Stimulated activated naive B cell treated with anti-CD40 and anti-IgM and Interleukin-4, amounts not matched to agents 10 μg/mL and 1 μg/mL and 100 μg/mL, for 72 hours (primary cell): ENCODE results near the gene MED12L.
A peak's percentile ranks its signal among the peaks of the same experiment; 100 is the strongest.
"Not testable (repeated sequence)": the region's sequence is repeated elsewhere in the genome, so short reads cannot be mapped to it uniquely, and the experiment has no call there.

Source experiments
- ATAC-seq, 2 donors: fragments of 150-1000 bp; cut with Tn5 transposase; replicated peaks; 2 replicates each; pipeline ENCODE4 v1.10.0; 2021; ENCODE audit warnings: moderate library complexity in 1 of 2
- DNase-seq: peaks from one replicate; pipeline ENCODE4 v3.0.0; 2021
- H3K27ac Mint-ChIP-seq: one replicate; pipeline ENCODE4 v1.8.0; 2022; ENCODE audit warnings: mild to moderate bottlenecking, mixed read lengths
- H3K27me3 Mint-ChIP-seq, 2 donors: one replicate each; pipeline ENCODE4 v1.8.0; 2022; ENCODE audit warnings: mixed read lengths in 2 of 2
- H3K36me3 Mint-ChIP-seq, 2 donors: one replicate each; pipeline ENCODE4 v1.8.0; 2022; ENCODE audit warnings: mixed read lengths in 2 of 2, mild to moderate bottlenecking in 1 of 2
- H3K4me1 Mint-ChIP-seq, 2 donors: one replicate each; pipeline ENCODE4 v1.8.0; 2022; ENCODE audit warnings: mixed read lengths in 2 of 2, mild to moderate bottlenecking in 1 of 2
- H3K4me3 Mint-ChIP-seq, 2 donors: one replicate each; pipeline ENCODE4 v1.8.0; 2022; ENCODE audit warnings: mild to moderate bottlenecking in 2 of 2, mixed read lengths in 2 of 2, moderate library complexity in 1 of 2
- H3K9me3 Mint-ChIP-seq, 2 donors: one replicate each; pipeline ENCODE4 v1.8.0; 2022; ENCODE audit warnings: mixed read lengths in 2 of 2, mild to moderate bottlenecking in 1 of 2

Gene MED12L

DNA sequence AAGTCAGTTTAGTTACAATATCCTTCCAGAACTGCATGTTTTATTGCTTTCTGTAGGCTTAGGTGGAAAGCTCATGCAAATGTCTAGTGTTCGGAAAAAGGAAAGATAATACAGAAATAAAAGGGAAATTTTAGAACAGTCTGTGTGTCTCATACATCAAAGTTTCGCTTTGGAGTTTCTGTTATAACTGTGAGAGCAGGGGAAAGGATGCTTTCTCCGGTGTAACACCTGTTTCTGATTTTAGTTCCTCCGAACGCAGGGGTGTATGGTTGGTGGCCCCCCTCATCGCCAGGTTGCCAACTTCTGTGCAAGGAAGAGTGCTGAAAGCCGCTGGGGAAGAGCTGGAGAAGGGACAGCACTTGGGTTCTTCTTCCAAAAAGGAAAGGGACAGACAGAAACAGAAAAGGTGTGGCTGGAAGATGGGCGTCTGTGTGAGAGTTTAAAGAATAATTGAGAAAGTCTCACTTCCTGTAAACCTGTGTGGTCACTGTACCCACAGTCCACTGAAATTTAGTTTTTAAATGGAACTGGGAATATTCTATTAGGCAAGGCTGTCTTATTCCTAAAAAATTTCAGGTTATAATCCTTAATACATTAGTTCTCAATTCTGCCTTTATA lies 292.4 kb downstream of the MED12L start:
- Mint-ChIP-seq H3K27me3 (no peaks in the 10 kb centered on the region), H3K4me3 (peak overlapping the region in 1 of 2 donors; percentile 72), H3K9me3 (no peaks in the 10 kb centered on the region), H3K27ac (peak overlapping the region; percentile 14), H3K36me3 (peaks cover 8% of the 10 kb centered on the region in 2 donors), H3K4me1 (peaks cover 16 to 29% of the 10 kb centered on the region in 2 donors)
- DNase-seq, result no peak
- ATAC-seq, result peak in 1 of 2 donors; percentile 7

DNA sequence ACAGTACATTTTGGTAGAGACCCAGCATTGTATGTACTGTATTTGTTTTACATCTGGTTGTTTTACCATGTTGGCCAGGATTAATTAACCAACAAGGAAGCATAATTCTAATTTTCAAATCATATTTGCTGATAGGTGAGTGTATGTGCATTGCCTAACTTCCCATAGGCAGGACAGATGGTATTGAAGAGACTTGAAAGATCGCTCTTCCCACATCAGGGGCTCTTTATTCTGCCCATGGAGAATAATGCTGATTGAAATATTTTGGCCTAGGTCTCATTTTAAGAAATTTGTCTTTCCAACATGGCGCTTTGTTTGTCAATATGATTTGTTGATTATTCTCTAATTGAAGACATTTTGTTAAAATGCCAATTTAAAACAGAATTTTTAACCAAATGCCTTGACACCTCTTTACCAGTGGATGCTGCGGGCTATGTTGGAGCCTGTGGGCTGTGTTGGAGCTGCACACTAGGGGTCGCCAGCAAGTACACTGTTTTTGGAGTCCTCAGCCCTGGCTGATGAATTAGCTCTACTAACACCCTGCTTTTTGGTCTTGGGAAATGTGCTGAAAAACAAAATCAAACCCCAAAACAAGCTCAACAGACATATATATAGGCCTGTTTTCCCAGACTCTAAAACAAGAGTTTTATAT lies 293.7 kb downstream of the MED12L start:
- Mint-ChIP-seq H3K36me3 (peaks cover 8% of the 10 kb centered on the region in 2 donors), H3K27me3 (no peaks in the 10 kb centered on the region), H3K27ac (no peak overlapping the region), H3K4me1 (peaks cover 21 to 33% of the 10 kb centered on the region in 2 donors), H3K9me3 (no peaks in the 10 kb centered on the region), H3K4me3 (no peak overlapping the region)
- no peak for DNase-seq
- peak; percentile 58 to 61 for ATAC-seq

DNA sequence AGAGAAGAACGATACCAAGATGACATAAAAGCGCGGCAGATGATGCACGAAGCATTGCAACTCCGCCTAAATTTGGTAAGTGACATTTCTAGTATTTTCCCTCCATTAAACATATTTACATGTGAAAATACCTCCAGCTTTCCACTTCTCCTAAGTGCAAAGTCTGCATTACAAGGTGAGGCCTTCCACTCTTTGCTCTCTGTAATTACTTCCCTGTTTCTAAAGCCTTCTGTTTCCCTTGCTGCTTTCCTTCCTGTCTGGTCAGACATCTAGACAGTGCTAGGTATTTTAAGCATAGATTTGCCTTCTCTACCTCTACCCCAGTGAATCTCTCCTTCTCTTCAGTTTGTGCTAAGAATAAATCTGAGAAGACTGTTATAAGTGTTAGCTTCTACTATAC lies 297.2 kb downstream of the MED12L start:
- DNase-seq (no peak), ATAC-seq (peak; percentile 65 to 69)
- peaks cover 32 to 53% of the 10 kb centered on the region in 2 donors for H3K4me1 Mint-ChIP-seq
- peaks cover 8% of the 10 kb centered on the region in 2 donors for H3K36me3 Mint-ChIP-seq
- H3K27ac Mint-ChIP-seq, result peak overlapping the region; percentile 25
- no peaks in the 10 kb centered on the region for H3K27me3 Mint-ChIP-seq
- H3K9me3 Mint-ChIP-seq, result no peaks in the 10 kb centered on the region
- H3K4me3 Mint-ChIP-seq, result peak overlapping the region; percentile 1 to 2

DNA sequence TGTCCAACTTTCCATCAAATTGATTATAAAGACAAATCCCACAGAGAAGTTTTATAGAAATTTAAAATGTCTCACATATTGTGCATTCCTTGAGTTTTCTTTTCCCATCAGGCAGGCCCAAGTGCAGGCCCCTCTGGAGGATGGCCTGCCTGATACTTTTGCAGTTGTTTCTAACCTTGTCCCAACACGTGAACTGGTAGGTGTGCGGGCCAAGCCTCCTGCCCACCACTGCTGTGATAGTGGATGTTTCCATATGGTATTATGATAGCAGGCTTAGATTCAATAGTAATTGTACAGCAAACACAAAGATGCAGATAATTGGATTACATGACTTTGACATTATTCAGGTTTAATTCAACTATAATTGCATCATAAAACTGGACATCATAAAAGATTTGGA lies 297.6 kb downstream of the MED12L start:
- no peak for DNase-seq
- Mint-ChIP-seq H3K4me3 (peak overlapping the region; percentile 2 to 25), H3K27me3 (no peaks in the 10 kb centered on the region), H3K36me3 (peaks cover 8 to 11% of the 10 kb centered on the region in 2 donors), H3K4me1 (peaks cover 32 to 53% of the 10 kb centered on the region in 2 donors), H3K27ac (peak overlapping the region; percentile 25), H3K9me3 (peaks cover 0 to 2% of the 10 kb centered on the region in 2 donors)
- ATAC-seq, result no peak

DNA sequence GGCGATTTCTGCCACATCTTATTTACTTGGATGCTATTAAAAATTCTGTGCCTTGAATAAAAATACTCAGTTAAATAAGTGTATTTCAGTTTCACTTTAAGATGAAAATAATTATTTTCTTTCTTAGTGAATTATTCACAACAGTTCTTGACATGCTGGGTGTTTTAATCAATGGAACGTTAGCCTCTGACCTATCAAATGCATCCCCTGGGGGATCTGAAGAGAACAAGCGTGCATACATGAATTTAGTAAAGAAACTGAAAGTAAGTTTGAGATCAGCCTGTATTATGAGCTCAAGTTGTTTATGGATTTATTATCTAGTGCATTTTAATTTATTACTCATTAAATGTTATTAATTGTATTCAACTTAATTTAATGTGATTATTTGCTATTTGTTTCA lies 298.5 kb downstream of the MED12L start:
- DNase-seq (no peak), ATAC-seq (peak; percentile 28 to 45)
- Mint-ChIP-seq H3K4me3 (peak overlapping the region; percentile 36 to 52), H3K36me3 (peaks cover 8 to 11% of the 10 kb centered on the region in 2 donors), H3K4me1 (peaks cover 33 to 55% of the 10 kb centered on the region in 2 donors), H3K9me3 (peaks cover 0 to 2% of the 10 kb centered on the region in 2 donors), H3K27me3 (no peaks in the 10 kb centered on the region), H3K27ac (peak overlapping the region; percentile 65)

DNA sequence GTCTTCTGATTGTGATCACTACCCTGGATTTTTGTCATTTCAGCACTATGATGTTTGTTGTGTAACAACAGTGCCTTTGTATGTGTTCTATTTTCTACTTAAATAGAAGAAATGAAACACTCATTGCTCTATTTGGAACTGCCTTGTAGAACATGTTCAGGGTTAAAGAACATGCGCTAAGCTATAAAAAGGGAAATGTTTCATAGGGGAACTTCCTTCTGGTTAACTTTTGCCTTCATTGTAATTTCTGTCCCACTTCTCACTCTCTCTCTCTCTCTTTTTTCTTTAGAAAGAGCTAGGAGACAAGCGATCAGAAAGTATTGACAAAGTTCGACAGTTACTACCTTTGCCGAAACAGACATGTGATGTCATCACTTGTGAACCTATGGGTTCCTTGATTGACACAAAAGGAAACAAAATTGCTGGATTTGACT lies 299.3 kb downstream of the MED12L start, which contains the start of gene P2RY12:
Gene P2RY12 (minus strand): TSS at position 13 of the 434 bp plus-strand sequence. CDS start 45,908 bp downstream, outside the sequence.
- DNase-seq, result no peak
- peak; percentile 79 to 80 for ATAC-seq
- peaks cover 0 to 2% of the 10 kb centered on the region in 2 donors for H3K9me3 Mint-ChIP-seq
- peak within 1 kb of the TSS; percentile 71 to 79 for H3K4me3 Mint-ChIP-seq
- peaks cover 37 to 63% of the 10 kb centered on the region in 2 donors for H3K4me1 Mint-ChIP-seq
- no peaks in the 10 kb centered on the region for H3K27me3 Mint-ChIP-seq
- H3K36me3 Mint-ChIP-seq, result peaks cover 8 to 14% of the 10 kb centered on the region in 2 donors
- peak within 1 kb of the TSS; percentile 65 for H3K27ac Mint-ChIP-seq

DNA sequence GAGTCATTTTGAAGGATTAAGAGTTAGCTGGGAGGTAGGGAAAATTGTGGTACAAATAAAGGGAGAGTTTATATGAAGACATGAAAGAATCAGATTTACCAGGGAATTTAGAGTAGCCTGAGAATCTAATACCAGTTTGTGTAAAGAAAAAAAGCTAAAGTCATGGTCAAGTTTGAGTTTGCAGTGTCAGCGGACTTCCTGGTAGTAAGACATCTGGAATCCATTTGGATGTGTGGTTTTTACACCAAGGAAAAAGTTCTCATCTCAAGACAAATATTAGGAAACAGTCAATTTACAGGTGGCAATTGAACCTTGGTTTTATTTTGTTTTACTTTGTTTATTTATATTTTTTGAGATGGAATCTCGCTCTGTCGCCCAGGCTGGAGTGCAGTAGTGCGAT lies 300.6 kb downstream of the MED12L start:
- Mint-ChIP-seq H3K27me3 (no peaks in the 10 kb centered on the region), H3K4me3 (no peak overlapping the region), H3K9me3 (peaks cover 0 to 2% of the 10 kb centered on the region in 2 donors), H3K4me1 (peaks cover 37 to 67% of the 10 kb centered on the region in 2 donors), H3K27ac (peak overlapping the region; percentile 56), H3K36me3 (peaks cover 8 to 14% of the 10 kb centered on the region in 2 donors)
- ATAC-seq (no peak), DNase-seq (no peak)

DNA sequence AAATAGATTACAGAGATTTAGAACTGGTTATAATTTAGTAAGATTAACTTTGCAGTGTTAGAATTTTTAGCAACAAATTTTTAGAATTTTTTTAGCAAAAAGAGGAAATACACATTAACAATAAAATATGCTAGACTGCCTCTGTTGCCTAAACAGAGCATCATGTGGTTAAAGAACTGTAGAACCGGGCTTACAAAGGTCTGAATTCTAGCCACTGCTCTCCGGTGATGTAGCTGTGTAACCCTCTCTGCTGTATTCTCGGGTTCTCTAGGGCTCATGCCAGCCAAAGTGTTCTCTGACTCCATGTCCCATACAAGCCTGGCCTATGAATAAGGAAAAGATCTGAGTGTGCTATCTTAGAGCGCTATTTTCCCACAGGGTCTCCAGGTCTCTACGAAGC lies 302.0 kb downstream of the MED12L start:
- H3K27me3 Mint-ChIP-seq, result no peaks in the 10 kb centered on the region
- H3K4me1 Mint-ChIP-seq, result peaks cover 35 to 67% of the 10 kb centered on the region in 2 donors
- H3K4me3 Mint-ChIP-seq, result peak overlapping the region; percentile 63 to 70
- H3K36me3 Mint-ChIP-seq, result peaks cover 0 to 6% of the 10 kb centered on the region in 2 donors
- peak overlapping the region; percentile 95 for H3K27ac Mint-ChIP-seq
- DNase-seq (no peak), ATAC-seq (no peak)
- H3K9me3 Mint-ChIP-seq, result peaks cover 0 to 2% of the 10 kb centered on the region in 2 donors

DNA sequence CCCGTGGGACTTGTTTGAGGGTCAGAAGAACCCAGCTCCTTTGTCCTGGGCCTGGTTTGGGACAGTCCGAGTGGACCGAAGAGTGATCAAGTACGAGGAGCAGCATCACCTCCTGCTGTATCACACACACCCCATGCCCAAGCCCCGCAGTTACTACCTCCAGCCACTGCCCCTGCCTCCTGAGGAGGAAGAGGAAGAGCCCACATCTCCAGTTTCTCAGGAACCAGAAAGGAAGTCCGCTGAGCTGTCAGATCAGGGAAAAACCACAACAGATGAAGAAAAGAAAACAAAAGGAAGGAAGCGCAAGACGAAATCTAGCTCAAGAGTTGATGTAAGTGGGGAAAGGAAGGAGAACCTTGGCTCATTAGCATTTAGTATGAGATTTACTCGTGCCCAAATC lies 302.4 kb downstream of the MED12L start:
- Mint-ChIP-seq H3K9me3 (peaks cover 0 to 2% of the 10 kb centered on the region in 2 donors), H3K27ac (peak overlapping the region; percentile 95), H3K27me3 (no peaks in the 10 kb centered on the region), H3K4me3 (peak overlapping the region; percentile 63 to 70), H3K4me1 (peaks cover 33 to 64% of the 10 kb centered on the region in 2 donors), H3K36me3 (peaks cover 0 to 6% of the 10 kb centered on the region in 2 donors)
- ATAC-seq (no peak), DNase-seq (no peak)

DNA sequence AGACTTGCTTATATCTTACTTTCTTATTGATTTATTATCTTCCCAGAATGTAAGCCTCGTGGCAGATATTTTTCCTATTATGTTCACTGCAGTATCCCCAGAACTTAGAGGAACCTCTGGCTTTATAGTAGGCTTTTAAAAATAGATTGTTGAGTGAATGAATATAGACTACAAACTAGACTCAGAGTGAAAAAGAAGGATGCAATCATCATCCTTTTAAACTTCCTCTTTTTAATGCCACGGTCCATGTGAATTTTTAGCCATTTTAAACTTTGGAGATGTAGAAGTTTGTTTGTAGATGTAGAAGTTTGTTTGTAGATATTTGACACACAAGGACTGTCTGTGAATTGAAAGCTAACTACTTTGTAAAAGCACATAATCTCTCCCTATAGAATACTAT lies 306.3 kb downstream of the MED12L start:
- peaks cover 23 to 42% of the 10 kb centered on the region in 2 donors for H3K4me1 Mint-ChIP-seq
- no peak overlapping the region for H3K27ac Mint-ChIP-seq
- H3K9me3 Mint-ChIP-seq, result peaks cover 0 to 4% of the 10 kb centered on the region in 2 donors

DNA sequence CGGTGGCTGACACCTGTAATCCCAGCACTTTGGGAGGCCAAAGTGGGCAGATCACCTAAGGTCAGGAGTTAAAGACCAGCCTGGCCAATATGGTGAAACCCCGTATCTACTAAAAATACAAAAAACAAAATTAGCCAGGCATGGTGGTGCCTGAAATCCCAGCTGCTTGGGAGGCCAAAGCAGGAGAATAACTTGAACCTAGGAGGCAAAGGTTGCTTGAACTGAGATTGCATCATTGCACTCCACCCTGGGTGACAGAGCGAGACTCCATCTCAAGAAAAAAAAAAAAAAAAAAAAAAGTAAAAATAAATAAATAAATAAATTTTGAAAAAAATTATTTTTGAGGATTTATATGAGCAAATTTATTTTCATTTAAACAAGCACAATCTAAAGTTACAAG lies 306.7 kb downstream of the MED12L start:
- peaks cover 26 to 47% of the 10 kb centered on the region in 2 donors for H3K4me1 Mint-ChIP-seq
- not testable (repeated sequence) for H3K9me3 Mint-ChIP-seq, H3K4me3 Mint-ChIP-seq, H3K36me3 Mint-ChIP-seq, H3K27me3 Mint-ChIP-seq, DNase-seq, ATAC-seq, H3K27ac Mint-ChIP-seq

More for the DNA sequence above, 306.3 kb downstream of the MED12L start:
- Mint-ChIP-seq H3K4me3 (no peak overlapping the region), H3K36me3 (peaks cover 0 to 6% of the 10 kb centered on the region in 2 donors), H3K27me3 (no peaks in the 10 kb centered on the region)
- ATAC-seq, result peak; percentile 69 to 75
- DNase-seq, result no peak

DNA sequence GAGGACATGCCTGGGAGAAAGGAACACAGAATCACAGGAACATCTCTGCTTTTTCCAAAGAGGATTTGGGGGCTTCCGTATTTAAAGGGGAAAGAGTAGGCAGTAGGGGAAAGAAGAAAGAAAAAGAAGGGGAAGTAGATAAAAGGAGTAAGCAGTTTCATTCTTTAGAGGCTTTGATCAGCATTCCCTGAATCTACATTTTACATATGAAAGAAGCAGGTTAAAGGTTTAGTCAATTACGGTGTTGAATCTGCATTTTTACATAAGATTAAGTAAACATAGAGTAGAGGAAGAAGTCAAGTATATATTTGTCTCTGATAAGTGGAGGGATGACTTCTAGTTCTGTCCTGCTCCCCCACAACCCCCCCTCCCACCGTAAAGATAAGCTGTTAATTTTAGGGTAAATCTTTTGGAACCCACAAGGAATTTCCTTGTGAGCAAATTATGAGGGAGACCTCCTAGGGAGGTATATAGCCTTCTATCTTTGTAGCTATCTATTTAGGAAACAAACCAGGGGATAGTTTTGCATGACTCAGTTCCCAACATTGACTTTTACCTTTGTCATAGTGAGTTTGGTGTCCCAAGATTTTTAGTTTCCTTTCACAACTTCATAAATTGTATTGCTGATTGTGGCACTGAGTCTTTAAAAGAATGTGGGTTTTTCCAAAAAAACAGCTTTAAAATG lies 307.8 kb downstream of the MED12L start:
- peaks cover 19 to 41% of the 10 kb centered on the region in 2 donors for H3K4me1 Mint-ChIP-seq
- H3K27ac Mint-ChIP-seq, result peak overlapping the region; percentile 0
- peaks cover 0 to 2% of the 10 kb centered on the region in 2 donors for H3K9me3 Mint-ChIP-seq
- ATAC-seq (no peak), DNase-seq (no peak)
- peaks cover 0 to 3% of the 10 kb centered on the region in 2 donors for H3K36me3 Mint-ChIP-seq
- H3K4me3 Mint-ChIP-seq, result no peak overlapping the region
- no peaks in the 10 kb centered on the region for H3K27me3 Mint-ChIP-seq

DNA sequence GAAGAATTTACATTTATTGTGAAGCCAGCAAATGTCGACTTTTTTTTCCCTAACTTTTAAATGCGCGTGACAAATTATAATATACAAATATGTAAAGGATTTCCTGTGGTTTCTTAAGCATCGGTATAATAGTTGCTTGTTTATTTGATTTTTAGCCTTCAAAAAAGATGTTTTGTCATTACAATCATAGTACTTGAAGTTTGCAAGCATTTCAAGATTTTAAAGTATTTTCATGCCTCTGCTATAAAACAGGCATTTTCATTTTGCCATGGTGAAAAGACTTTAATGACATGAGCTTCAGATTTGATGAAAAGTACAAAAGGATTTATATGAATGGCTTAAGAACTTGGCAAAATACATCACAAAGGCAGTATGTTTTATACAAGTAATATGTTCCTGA lies 308.5 kb downstream of the MED12L start:
- ATAC-seq (no peak), DNase-seq (no peak)
- Mint-ChIP-seq H3K27me3 (no peaks in the 10 kb centered on the region), H3K27ac (no peak overlapping the region), H3K4me3 (no peak overlapping the region), H3K9me3 (peaks cover 0 to 2% of the 10 kb centered on the region in 2 donors), H3K4me1 (peaks cover 19 to 39% of the 10 kb centered on the region in 2 donors), H3K36me3 (peaks cover 0 to 3% of the 10 kb centered on the region in 2 donors)

DNA sequence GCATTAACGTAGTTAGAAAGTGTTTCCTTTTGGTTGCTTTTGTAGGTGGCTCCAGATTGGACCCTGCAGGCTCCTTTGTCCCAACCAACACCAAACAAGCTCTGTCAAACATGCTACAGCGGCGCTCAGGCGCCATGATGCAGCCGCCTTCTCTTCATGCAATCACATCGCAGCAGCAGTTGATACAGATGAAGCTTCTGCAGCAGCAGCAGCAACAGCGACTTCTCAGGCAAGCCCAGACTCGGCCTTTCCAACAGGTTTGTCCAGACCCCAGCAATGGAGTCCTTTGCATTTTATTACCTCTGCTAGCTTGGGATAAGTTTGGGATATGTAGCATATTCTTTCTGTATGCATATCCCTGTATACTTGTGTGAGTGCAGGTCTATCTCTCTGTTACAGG lies 309.1 kb downstream of the MED12L start:
- no peak overlapping the region for H3K4me3 Mint-ChIP-seq
- ATAC-seq, result no peak

More for the DNA sequence above, 309.1 kb downstream of the MED12L start:
- H3K27me3 Mint-ChIP-seq, result no peaks in the 10 kb centered on the region
- H3K9me3 Mint-ChIP-seq, result peaks cover 0 to 2% of the 10 kb centered on the region in 2 donors
- peaks cover 15 to 35% of the 10 kb centered on the region in 2 donors for H3K4me1 Mint-ChIP-seq
- no peak overlapping the region for H3K27ac Mint-ChIP-seq
- H3K36me3 Mint-ChIP-seq, result no peaks in the 10 kb centered on the region
- no peak for DNase-seq
